GM18511 (cell line): ENCODE measurements around the gene CFAP61.

Source experiments
- ATAC-seq: cut with Tn5 transposase; IDR thresholded peaks from one replicate; pipeline ENCODE4 v1.9.1; 2021; ENCODE audit warnings: mild to moderate bottlenecking, moderate library complexity; ENCODE audit not compliant: unreplicated experiment

Gene CFAP61

DNA sequence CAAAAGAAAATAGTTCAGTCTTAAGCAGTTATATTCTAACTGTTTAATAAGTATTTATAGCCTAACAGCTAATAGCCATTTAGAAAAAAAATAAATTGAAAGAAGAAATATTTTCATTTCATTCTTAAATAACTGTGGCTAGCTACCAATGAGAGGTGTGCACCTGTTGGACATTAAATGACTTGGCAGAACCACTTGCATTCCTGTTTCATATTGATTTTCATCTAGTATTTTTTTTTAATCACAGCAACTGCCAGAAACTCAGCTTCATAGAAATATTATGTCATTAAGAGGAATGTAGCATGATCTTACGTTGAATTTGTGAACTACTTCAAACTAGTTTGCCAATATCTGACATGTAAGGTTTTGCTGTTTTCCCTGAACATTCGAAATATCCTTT lies 25.0 kb upstream of the CFAP61 start:
- no peak for ATAC-seq

DNA sequence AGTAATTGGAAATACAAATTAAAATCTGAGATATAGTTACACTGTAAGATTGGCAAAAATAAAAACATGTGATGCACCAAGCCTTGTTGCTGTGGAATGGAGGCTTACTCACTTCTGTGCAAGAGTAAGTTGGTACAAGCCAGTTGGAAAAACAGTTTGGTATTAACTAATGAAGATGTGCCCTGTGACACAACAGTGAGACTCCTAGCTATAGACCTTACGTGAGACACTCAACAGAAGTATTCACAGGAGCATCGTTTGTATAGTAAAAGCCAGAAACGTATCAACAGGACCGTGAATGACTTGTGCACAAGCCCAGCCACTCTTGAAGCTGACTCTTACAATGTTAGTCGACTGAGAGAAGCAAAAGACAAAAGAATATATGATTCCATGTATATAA lies 20.5 kb upstream of the CFAP61 start:
- no peak for ATAC-seq

DNA sequence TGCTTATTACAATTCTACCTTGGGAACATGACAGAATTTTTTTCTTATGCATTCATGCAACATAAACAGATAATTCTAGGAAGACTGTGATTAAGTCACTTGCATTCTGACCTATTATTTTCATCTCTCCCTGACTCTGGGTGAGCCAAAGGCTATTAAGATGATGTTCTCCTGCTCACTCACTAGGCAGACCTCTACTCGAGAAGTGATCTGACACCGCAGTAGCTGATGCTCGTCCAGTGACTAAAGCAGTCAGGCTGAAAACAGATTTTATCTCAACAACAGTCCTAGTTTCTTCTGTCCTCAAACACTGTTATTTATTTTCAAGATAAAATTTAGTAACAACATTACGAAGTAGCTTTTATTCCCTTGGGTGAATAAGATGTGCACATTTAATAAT lies 17.8 kb upstream of the CFAP61 start:
- ATAC-seq = no peak

DNA sequence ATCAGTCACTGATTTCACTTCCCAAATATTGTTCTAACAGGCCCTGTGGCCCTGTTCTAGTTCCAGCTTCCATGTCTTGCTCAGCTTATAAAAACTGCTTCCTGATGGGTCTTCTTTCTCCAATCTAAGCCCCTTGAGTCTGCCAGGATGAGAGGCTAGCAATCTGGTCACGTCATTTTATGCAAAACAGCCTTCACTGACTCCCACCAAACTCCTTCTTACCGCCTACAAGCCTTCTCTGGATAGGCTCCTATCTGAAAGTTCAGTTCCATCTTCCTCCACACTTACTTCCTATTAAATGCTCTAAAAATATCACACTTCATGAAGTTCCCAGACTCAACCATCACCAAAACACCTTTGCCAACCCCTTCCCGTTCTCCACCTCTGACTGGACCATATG lies 15.6 kb upstream of the CFAP61 start:
- no peak for ATAC-seq

GRCh38 chr20:20037960-20038359 lies 14.4 kb upstream of the CFAP61 start:
- ATAC-seq = no peak

DNA sequence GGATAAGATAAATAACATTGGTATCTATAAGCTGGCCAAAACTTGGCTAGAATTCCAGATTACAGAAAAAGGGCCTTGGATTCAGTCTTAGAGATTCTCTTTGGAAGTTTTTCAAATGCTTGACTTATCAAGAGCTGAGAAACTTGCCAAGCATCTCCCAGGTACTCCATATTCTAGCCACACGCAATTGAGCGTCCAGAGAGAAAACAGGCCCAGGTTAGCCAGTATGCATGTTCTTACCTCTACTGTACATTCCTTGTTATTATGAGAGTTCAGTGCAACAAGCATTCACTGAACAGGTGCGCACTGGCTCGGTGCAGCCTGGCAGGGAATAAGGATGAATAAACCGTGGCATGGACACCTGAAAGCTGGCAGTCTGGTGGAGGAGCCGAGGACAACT lies 13.7 kb upstream of the CFAP61 start:
- no peak for ATAC-seq

DNA sequence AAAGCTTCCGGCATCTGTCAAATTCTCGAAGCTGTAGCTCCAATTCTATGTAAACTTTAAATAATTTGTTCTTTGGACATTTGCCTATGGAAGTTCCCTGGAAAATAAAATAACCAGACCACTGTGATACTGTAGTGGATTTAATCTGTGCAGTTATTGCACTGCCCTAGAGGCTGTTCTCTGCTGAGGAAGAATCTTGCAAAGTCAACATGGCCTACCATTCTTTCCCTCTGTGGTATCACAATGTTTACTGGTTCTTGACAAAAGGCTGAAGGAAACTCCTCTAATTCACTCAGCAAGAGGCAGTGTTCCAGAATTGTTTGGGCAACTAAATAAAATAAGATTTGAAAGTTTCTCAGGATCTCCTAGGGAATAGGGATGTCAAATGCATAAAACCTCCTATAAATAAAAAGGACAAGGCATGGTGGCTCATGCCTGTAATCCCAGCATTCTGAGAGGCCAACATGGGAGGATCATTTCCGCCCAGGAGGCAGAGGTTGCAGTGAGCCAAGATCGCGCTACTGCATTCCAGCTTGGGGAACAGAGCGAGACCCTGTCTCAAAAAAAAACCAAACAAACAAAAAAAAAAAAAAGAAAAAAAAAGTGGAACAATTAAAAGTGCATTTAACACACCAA lies 12.5 kb upstream of the CFAP61 start:
- ATAC-seq = no peak

- peak; percentile 1 for ATAC-seq
These were observed 612 bp upstream of the CFAP61 start for GRCh38 chr20:20051767-20052073.

DNA sequence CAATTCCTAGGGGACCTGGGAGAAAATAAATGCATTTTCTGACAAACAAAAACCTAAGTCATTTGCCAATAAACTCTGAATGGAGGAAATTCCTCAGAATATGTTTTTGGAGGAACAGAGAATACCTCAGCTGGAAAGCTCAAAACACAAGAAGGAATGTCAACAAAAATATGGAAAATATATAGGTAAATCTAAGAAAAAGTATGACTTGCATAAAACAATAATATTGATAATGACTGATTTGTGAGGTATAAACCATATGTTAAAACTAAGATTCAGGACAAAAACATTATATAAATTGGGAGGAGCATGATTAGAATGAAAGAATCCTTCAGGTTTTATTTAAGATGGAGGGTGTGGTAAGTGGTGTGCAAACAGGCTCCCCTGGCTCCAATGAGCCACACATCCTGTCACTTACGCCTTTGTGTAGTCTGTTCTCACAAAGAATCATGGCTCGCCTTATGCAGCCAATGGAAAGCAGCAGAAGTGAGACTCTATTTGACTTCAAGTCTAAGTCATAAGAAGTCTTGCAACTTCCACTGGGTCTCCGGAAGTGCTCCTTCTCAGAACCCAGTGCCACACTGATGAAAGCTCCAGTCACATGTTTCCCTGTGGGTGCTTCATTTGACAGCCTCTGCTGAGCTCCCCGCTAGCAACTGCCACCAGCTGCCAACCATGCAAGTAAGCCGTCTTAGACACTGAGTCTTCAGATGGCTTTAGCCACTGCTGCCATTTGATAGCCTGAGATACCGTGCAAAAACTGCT lies 8.1 kb downstream of the CFAP61 start:
- ATAC-seq = no peak

GRCh38 chr20:20063941-20064702 lies 11.8 kb downstream of the CFAP61 start:
- no peak for ATAC-seq

- no peak for ATAC-seq
These were observed 13.0 kb downstream of the CFAP61 start for GRCh38 chr20:20065361-20065760.

GRCh38 chr20:20070871-20071726 lies 18.8 kb downstream of the CFAP61 start:
- ATAC-seq = no peak

DNA sequence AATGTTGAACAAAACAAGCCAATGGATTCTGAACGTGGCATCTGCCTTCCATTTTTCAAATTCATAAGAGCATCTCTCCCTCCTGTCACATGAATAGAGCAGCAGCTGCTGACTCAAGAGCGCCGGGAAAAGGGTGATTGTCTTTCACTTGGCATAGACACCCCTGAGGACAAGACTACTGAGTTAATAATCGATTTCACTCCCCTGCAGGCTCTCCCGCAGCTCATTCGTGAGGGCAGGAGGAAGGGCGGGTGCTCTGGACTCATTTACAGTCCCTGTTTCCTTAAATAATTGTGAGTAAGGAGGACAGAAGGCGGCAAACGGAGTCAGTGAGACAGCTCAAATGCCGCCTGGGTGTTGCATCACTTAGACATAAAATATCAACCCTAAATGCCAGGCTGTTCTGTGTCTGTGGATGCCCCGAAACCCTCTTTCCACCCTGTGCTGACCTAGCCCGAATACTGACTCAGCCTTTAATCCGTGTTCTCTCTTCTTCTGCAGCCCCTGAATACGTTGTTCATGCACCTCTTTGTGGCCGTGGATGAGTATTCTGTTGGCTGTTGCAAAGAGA lies 21.6 kb downstream of the CFAP61 start:
- ATAC-seq = no peak

- ATAC-seq = no peak
These were observed 22.7 kb downstream of the CFAP61 start for GRCh38 chr20:20075032-20075431.

DNA sequence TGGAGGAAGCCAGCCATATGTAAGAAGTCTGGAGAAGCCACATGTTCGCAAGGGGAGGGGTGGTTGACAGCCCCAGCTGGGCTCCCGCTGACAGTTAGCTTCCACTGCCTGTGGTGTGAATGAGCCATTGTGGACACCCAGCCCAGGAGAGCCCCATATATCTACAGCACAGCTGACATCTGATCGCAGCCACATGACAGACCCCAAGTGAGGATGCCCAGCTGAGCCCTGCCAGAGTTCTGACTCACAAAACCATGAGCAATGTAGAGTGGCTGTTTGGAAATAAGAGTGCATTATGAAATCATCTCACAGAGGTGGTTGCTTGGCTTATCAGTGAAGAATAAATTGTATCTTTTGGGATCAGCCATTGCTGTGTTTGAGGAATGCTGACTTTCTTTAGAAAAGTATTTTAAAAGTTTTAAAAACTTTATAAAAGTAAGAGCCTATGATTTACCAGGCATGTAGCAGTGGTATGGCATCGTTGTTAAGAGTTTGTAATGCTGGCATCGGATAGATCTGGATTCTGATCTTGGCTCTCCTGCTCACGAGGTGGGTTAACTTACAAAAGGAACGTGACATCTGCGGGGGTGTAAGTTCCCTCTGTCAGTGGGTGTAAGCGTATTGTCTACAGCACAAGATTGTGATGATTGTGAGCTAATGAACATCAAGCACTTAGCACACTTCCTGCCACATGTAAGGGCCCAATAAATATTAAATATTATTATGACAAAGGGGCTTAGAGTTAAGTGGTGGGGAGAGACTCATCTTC lies 24.1 kb downstream of the CFAP61 start:
- ATAC-seq = no peak

DNA sequence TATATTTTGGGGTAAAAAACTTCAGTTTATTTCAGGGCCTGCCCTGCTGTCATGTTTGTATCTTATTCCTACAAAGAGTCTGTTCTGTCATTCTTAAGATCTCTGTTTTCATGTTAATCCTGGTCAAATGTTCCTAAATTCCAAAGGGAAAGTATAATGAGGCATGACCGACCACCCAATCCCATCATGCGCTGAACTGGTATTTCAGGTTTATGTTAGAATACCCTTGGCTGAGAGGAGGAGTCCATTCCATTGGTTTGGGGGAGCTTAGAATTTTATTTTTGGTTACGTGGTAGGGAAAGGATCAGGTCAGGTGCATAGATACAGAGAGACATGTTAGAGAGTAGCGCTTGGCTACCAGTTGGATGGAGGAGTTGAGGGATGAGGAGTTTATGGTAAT lies 25.7 kb downstream of the CFAP61 start:
- no peak for ATAC-seq

GRCh38 chr20:20079102-20079784 lies 26.9 kb downstream of the CFAP61 start:
- ATAC-seq = no peak

DNA sequence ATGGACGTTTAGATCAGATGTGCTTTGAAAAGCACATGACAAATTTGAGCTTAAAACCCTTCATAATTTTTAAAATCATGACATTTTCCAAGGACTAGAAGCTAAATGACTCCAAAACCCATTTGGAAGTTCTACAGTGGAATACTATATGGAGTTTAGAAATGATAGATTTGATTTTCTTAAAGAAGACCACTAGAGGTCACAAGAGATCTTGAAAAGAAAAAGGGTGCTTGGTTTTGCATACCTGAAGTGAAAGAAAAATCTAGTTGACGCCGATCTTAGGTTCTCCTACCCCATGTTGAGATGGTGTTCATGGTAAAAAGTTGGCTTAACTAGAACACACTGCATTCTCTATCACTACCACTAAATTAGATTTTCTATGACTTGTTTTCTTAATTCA lies 31.5 kb downstream of the CFAP61 start:
- peak; percentile 64 for ATAC-seq

- ATAC-seq = peak; percentile 6
These were observed 32.0 kb downstream of the CFAP61 start for GRCh38 chr20:20084296-20084752.
